Esophagus muscularis mucosa (tissue), 4 donors: Measurements from ENCODE around the gene CDH4. TPM values are rescaled to one million over a fixed set of nuclear protein-coding genes. Genes with fewer than 3 reads are reported as not detected.

Source experiments
- DNase-seq: peaks from one replicate; pipeline ENCODE4 v3.0.0-alpha.2; 2017; ENCODE audit errors: extremely low spot score
- H3K27ac ChIP-seq, 4 donors: fragments of 200-600 bp; sonication (generic); replicated peaks in 1 of 4; 1 replicate in 3 of 4; 2 replicates in 1 of 4; pipeline ENCODE4 v1.5.1; 2016 to 2019; ENCODE audit warnings: mild to moderate bottlenecking in 1 of 4
- H3K27me3 ChIP-seq, 4 donors: fragments of 200-600 bp; sonication (generic); one replicate each; pipeline versions ENCODE4 v1.5.1 to v1.6.0; 2016 to 2019
- H3K36me3 ChIP-seq, 4 donors: fragments of 200-600 bp; sonication (generic); one replicate each; pipeline ENCODE4 v1.5.1; 2016 to 2019
- H3K4me1 ChIP-seq, 4 donors: fragments of 200-600 bp; sonication (generic); one replicate each; pipeline ENCODE4 v1.5.1; 2016 to 2019
- H3K4me3 ChIP-seq, 4 donors: fragments of 200-600 bp; sonication (generic); 1 replicate in 2 of 4; 2 replicates in 2 of 4; pipeline ENCODE4 v1.5.1; 2016 to 2019; ENCODE audit warnings: mild to moderate bottlenecking in 4 of 4, moderate library complexity in 1 of 4
- H3K9me3 ChIP-seq, 4 donors: fragments of 200-600 bp; sonication (generic); 1 replicate in 3 of 4; 2 replicates in 1 of 4; pipeline ENCODE4 v1.5.1; 2016 to 2019
- CTCF ChIP-seq, 3 experiments: fragments of 200-600 bp in 2 of 3; fragments of 450-650 bp in 1 of 3; sonication (generic) in 2 of 3; IDR thresholded peaks; one replicate each; pipeline ENCODE4 v1.5.1; 2017 to 2019; ENCODE audit warnings: antibody characterized with exemption in 3 of 3, mild to moderate bottlenecking in 2 of 3, moderate library complexity in 1 of 3
- EP300 ChIP-seq: sonication (generic); formaldehyde crosslinking; IDR thresholded peaks from one replicate; pipeline ENCODE4 v1.6.1; 2017; ENCODE audit warnings: antibody characterized with exemption
- POLR2A ChIP-seq: fragments of 450-650 bp; IDR thresholded peaks from one replicate; pipeline ENCODE4 v1.6.1; 2017; ENCODE audit warnings: antibody characterized with exemption, moderate library complexity, mild to moderate bottlenecking, low read depth
- POLR2AphosphoS5 ChIP-seq, 2 donors: sonication (generic); formaldehyde crosslinking; IDR thresholded peaks; one replicate each; pipeline ENCODE4 v1.6.1; 2017; ENCODE audit warnings: antibody characterized with exemption in 2 of 2
- WGBS: methylation state at CpG from one replicate; pipeline ENCODE4 v1.1.5; 2018; 5-methylcytosine and 5-hydroxymethylcytosine counted together
- intact Hi-C: fragments of 100-400 bp; cut with DNase I; formaldehyde crosslinking; loops from one replicate; pipeline ENCODE4 v1.15.1; 2023
- total RNA-seq, 4 donors: library from RNA; depleted of rRNA; stranded (reverse); fragments of >200 nt; gene quantifications; one replicate each; pipeline versions ENCODE4 v1.1.0 to v1.2.1, GENCODE V29; 2016

Gene CDH4
- total RNA-seq, 4 donors from 2014 or later, result 0.42 to 1.3 (median 0.48) TPM

- DNase-seq, result no peak
- Histone ChIP-seq H3K36me3 (no peaks in the 10 kb centered on the region), H3K4me3 (no peak overlapping the region), H3K27ac (no peak overlapping the region), H3K27me3 (peaks cover 0 to 35% (median 0%) of the 10 kb centered on the region in 4 donors), H3K4me1 (peaks cover 0 to 21% (median 14%) of the 10 kb centered on the region in 4 donors), H3K9me3 (peaks cover 0 to 19% (median 14%) of the 10 kb centered on the region in 4 donors)
- TF ChIP-seq CTCF (IDR thresholded peaks at IDR 0.05) (no peak), POLR2A (no peak), POLR2AphosphoS5 (IDR thresholded peaks at IDR 0.05) (no peak), EP300 (no peak)
- 80% methylated on average over 16 of the region's 16 CpGs for WGBS
- intact Hi-C loops, result no loop called here
Measured at GRCh38 chr20:61587681-61588289, 335.7 kb downstream of the CDH4 start.

- Histone ChIP-seq H3K36me3 (no peaks in the 10 kb centered on the region), H3K27me3 (peaks cover 0 to 29% (median 0%) of the 10 kb centered on the region in 4 donors), H3K4me3 (peak overlapping the region in 2 of 4 donors; percentile 2 to 3), H3K9me3 (peaks cover 0 to 28% (median 18%) of the 10 kb centered on the region in 4 donors), H3K27ac (no peak overlapping the region), H3K4me1 (peaks cover 0 to 21% (median 14%) of the 10 kb centered on the region in 4 donors)
- TF ChIP-seq EP300, result no peak
- TF ChIP-seq CTCF (IDR thresholded peaks at IDR 0.05), result no peak
- TF ChIP-seq POLR2AphosphoS5 (IDR thresholded peaks at IDR 0.05), result no peak
- TF ChIP-seq POLR2A, result no peak
- intact Hi-C loops, result no loop called here
- 10% methylated on average over 29 of the region's 29 CpGs for WGBS
- no peak for DNase-seq
Measured at GRCh38 chr20:61588411-61589385, 336.6 kb downstream of the CDH4 start.

- Histone ChIP-seq H3K4me3 (no peak overlapping the region), H3K27me3 (peaks cover 0 to 22% (median 0%) of the 10 kb centered on the region in 4 donors), H3K27ac (no peak overlapping the region), H3K36me3 (no peaks in the 10 kb centered on the region), H3K9me3 (peaks cover 0 to 31% (median 18%) of the 10 kb centered on the region in 4 donors), H3K4me1 (peaks cover 0 to 19% (median 11%) of the 10 kb centered on the region in 4 donors)
- no peak for TF ChIP-seq EP300
- no peak for TF ChIP-seq POLR2AphosphoS5 (IDR thresholded peaks at IDR 0.05)
- no peak for TF ChIP-seq CTCF (IDR thresholded peaks at IDR 0.05)
- TF ChIP-seq POLR2A, result no peak
- no peak for DNase-seq
- WGBS, result 69% methylated on average over 12 of the region's 12 CpGs
- intact Hi-C loops, result no loop called here
Measured at GRCh38 chr20:61590236-61590635, 338.2 kb downstream of the CDH4 start.

GRCh38 chr20:61593516-61593915 is 341.5 kb downstream of the CDH4 start:
- H3K4me1 ChIP-seq, result peaks cover 0 to 10% (median 9%) of the 10 kb centered on the region in 4 donors
- intact Hi-C loops, result no loop called here
- H3K4me3 ChIP-seq, result no peak overlapping the region
- TF ChIP-seq EP300 (no peak), POLR2AphosphoS5 (IDR thresholded peaks at IDR 0.05) (no peak), CTCF (IDR thresholded peaks at IDR 0.05) (no peak), POLR2A (no peak)
- no peak for DNase-seq
- no peaks in the 10 kb centered on the region for H3K36me3 ChIP-seq
- WGBS, result 80% methylated on average over 7 of the region's 7 CpGs
- H3K9me3 ChIP-seq, result peaks cover 0 to 53% (median 33%) of the 10 kb centered on the region in 4 donors
- H3K27ac ChIP-seq, result no peak overlapping the region
- H3K27me3 ChIP-seq, result peaks cover 0 to 27% (median 0%) of the 10 kb centered on the region in 4 donors
